NCI-H2227 (cell line): ENCODE data around the gene HSPB1.
"Not testable (repeated sequence)": the region's sequence is repeated elsewhere in the genome, so short reads cannot be mapped to it uniquely, and the experiment has no call there.

Experiments
- DNase-seq: peaks from one replicate; lab custom pipeline; 2025; ENCODE audit not compliant: unreplicated experiment; lab: John Stamatoyannopoulos, UW

The HSPB1 gene

GRCh38 chr7:76281006-76281705 is 21.3 kb upstream of the HSPB1 start:
- DNase-seq, result no peak

- DNase-seq, result no peak
Observed at GRCh38 chr7:76281706-76282343, 20.6 kb upstream of the HSPB1 start.

GRCh38 chr7:76282344-76283253 is 19.9 kb upstream of the HSPB1 start:
- DNase-seq, result no peak

GRCh38 chr7:76283254-76284159 is 19.0 kb upstream of the HSPB1 start:
- no peak for DNase-seq

- no peak for DNase-seq
Observed at GRCh38 chr7:76285604-76286374, 16.7 kb upstream of the HSPB1 start.

GRCh38 chr7:76286842-76287403 is 15.6 kb upstream of the HSPB1 start:
- DNase-seq, result no peak

- DNase-seq, result not testable (repeated sequence)
Observed at GRCh38 chr7:76290847-76291350, 11.6 kb upstream of the HSPB1 start.

GRCh38 chr7:76291351-76292212 is 10.9 kb upstream of the HSPB1 start:
- DNase-seq, result peak; percentile 88

GRCh38 chr7:76292213-76292573 is 10.3 kb upstream of the HSPB1 start:
- DNase-seq, result no peak

GRCh38 chr7:76292911-76293310 is 9.6 kb upstream of the HSPB1 start:
- DNase-seq, result not testable (repeated sequence)

GRCh38 chr7:76293407-76293901 is 9.0 kb upstream of the HSPB1 start:
- DNase-seq, result no peak

GRCh38 chr7:76294344-76295024 is 8.0 kb upstream of the HSPB1 start:
- DNase-seq, result peak; percentile 96

- no peak for DNase-seq
Observed at GRCh38 chr7:76296743-76297740, 5.4 kb upstream of the HSPB1 start.

GRCh38 chr7:76300166-76300731 is 2.2 kb upstream of the HSPB1 start:
- DNase-seq, result no peak

- DNase-seq, result no peak
Observed at GRCh38 chr7:76301000-76301399, 1.5 kb upstream of the HSPB1 start.
